ENCODE results near the gene CRELD1.

CRELD1 gene

DNA sequence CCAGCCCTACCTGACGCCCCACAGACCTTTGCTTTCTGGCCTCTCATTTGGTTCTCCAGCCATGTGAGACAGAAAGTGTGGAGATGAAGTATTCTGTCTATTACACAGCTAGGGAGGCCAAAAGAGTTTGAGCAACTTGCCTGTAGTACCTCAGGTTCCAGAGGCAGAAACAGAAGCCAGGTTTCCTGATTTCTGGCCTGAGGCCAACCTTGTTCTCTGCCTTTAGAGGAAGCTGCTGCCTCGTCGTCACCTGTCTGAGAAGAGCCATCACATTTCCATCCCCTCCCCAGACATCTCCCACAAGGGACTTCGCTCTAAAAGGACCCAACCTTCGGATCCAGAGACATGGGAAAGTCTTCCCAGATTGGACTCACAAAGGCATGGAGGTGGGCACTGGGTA is 27.2 kb upstream of the CRELD1 start:
- DNase-seq, result no peak

GRCh38 chr3:9908286-9908685 is 25.3 kb upstream of the CRELD1 start:
- DNase-seq, result no peak

GRCh38 chr3:9909221-9910013 is 24.2 kb upstream of the CRELD1 start:
- no peak for DNase-seq

- no peak for DNase-seq
These were observed 21.8 kb upstream of the CRELD1 start for GRCh38 chr3:9911863-9912262.

DNA sequence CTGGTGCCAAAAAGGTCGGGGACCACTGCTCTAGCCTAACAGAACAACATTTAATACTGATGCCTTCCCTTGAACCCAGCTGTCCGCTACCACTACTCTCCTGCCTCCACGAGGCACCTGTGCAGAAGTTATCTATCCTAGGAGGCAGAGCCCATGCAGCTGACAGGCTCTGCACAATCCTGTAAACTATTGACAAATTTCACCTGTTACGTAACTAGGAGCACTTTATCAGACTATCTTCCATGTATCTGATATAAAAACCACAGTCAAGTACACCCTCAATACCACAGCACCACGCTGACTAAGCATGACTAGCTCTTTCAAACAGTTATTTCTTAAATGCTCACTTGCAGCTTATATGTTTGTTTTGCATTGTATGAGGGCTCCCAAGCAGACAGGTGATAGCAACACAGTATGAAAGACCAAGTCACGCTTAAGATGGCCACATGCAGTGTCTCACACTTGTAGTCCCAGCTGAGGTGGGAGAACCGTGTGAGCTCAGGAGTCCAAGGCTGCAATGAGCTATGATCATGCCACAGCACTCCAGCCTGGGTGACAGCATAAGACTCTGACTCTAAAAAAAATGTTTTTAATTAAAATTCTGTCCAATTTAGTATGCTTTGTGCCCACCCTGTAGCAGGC is 21.2 kb upstream of the CRELD1 start:
- DNase-seq, result no peak

GRCh38 chr3:9913601-9914000 is 20.0 kb upstream of the CRELD1 start:
- no peak for DNase-seq

DNA sequence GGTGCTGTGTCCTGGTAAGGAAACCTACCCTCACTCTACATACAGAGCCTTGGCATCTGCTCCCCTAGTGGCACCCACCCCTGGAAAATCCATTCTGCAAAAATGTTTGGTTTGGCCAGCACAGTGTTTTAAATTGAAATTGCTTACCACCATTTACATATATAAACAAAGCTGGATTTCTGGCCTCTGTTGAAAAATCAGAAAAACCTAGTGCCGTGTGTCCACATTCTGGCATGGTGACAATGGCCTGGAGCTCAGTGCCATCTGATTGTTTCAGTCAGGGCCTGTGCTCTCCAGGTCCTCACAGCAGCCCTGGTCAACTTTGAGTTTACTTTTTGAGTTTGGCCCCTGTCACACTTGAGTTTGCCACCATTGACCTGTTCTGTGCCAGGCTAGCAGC is 19.6 kb upstream of the CRELD1 start:
- no peak for DNase-seq

- DNase-seq, result no peak
These were observed 18.9 kb upstream of the CRELD1 start for GRCh38 chr3:9914559-9915253.

DNA sequence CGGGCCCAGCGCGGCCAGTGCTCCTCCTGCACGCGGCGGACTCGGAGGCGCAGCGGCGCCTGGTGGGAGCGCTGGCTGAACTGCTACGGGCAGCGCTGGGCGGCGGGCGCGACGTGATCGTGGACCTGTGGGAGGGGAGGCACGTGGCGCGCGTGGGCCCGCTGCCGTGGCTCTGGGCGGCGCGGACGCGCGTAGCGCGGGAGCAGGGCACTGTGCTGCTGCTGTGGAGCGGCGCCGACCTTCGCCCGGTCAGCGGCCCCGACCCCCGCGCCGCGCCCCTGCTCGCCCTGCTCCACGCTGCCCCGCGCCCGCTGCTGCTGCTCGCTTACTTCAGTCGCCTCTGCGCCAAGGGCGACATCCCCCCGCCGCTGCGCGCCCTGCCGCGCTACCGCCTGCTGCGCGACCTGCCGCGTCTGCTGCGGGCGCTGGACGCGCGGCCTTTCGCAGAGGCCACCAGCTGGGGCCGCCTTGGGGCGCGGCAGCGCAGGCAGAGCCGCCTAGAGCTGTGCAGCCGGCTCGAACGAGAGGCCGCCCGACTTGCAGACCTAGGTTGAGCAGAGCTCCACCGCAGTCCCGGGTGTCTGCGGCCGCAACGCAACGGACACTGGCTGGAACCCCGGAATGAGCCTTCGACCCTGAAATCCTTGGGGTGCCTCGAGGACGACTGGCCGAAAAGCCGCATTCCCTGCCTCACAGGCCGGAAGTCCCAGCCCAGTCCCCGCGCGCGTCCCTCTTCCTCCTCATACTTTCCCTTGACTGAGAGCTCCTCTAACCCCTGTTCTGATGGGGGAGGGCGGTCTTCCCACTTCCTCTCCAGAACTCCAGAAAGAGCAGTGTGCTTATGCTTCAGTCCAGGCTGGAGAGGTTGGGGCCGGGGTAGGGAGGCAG is 18.1 kb upstream of the CRELD1 start:
- peak; percentile 1 for DNase-seq

GRCh38 chr3:9916346-9916733 is 17.3 kb upstream of the CRELD1 start:
- no peak for DNase-seq

DNA sequence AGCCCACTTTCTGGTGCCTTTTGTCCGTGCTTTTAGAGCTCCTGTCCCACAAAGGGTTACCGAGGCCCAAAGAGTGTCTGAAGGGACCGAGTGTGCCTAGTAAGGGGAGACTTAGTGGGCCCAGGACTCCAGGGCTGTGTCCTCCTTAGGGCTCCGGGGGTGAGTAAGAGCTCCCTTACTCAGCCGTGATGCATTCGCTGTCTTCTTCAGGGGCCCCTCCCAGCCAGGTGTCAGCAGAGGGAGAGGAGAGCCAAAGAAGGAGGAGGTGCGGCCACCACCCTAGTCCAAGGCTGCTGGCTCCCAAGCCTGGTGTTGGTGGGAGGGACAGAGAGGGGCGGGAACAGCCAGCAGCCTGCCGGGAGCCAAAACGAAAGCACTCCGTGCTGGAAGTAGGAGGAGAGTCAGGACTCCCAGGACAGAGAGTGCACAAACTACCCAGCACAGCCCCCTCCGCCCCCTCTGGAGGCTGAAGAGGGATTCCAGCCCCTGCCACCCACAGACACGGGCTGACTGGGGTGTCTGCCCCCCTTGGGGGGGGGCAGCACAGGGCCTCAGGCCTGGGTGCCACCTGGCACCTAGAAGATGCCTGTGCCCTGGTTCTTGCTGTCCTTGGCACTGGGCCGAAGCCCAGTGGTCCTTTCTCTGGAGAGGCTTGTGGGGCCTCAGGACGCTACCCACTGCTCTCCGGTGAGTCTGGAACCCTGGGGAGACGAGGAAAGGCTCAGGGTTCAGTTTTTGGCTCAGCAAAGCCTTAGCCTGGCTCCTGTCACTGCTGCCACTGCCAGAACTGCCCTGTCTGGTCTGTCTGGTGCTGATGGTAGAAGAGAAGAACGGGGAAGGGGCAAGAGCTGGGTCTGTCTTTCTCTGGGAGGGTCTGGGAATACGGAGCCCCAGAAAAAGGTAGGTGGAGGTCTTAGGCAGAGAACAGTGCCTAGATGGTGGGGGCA is 16.6 kb upstream of the CRELD1 start, which contains the start of gene IL17RC:
Gene IL17RC (plus strand): TSS at position 365 of the 947 bp plus-strand sequence. CDS start 218 bp downstream, at position 583.
- peak; percentile 30 for DNase-seq

DNA sequence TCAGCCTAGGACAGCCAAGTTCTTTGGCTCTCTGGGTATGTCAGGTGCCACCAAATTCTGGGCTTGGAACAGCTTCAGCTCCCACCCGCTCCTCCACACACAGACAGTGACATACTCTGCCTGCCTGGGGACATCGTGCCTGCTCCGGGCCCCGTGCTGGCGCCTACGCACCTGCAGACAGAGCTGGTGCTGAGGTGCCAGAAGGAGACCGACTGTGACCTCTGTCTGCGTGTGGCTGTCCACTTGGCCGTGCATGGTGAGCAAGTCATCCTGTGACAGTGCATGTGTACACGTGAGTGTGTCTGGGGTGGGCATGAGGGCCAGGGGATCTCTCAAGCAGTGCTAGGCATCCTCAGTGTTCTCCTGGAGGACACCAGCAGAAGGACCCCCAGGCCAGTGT is 15.8 kb upstream of the CRELD1 start:
- DNase-seq, result no peak

DNA sequence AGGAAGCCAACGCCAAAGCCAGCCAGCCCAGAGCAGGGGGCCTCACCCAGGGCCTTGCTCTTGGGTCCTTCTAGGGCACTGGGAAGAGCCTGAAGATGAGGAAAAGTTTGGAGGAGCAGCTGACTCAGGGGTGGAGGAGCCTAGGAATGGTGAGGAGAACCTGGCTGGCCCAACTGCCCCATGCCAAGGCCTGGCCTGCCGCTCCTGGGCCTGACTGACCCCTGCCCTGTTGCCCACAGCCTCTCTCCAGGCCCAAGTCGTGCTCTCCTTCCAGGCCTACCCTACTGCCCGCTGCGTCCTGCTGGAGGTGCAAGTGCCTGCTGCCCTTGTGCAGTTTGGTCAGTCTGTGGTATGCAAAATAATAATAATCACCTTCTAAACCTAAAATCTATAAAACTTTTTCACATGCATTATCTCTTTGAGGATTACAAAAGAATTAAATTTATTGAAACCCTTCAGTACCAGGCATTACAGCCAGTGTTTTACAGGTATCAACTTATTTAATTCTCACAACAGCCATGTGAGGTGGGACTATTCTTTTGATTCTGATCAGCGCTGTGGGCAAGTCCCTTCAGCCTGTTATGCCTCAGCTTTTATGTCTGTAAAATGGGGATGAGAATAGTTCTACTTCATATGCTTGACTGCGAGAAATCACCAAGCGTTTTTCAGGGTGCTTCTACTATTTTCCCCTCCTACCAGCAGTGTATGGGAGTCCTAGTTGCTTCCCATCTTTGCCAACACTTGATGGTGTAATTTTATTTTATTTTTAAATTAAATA is 15.2 kb upstream of the CRELD1 start:
- DNase-seq, result no peak

GRCh38 chr3:9928158-9928557 is 5.5 kb upstream of the CRELD1 start:
- no peak for DNase-seq

DNA sequence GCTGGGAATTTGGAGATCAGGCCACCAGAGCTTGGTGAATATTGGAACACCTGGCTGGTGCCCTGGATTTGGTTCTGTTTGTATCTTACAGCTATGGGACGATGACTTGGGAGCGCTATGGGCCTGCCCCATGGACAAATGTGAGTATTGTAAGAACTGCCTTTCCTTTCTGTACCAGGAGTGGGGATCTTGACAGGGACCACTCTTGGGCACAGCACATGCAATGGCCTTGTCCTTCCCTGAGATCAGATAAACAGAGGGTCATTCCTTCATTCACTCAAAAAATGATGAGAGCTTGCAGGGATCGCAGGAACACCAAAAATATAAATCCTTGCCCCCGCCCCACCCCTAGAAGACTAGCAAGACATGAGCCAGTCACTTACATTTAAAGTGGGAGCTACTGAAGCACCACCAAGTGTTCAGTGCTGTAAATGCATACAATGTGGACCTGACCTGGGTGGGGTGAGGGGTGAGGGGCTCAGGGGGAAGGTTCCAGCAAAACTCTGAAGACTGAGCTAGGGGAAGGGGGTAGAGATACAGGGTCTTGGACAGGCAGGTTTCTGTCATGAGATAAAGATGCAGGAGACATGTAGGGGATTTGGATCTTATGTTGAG is 2.7 kb upstream of the CRELD1 start:
- DNase-seq, result no peak

DNA sequence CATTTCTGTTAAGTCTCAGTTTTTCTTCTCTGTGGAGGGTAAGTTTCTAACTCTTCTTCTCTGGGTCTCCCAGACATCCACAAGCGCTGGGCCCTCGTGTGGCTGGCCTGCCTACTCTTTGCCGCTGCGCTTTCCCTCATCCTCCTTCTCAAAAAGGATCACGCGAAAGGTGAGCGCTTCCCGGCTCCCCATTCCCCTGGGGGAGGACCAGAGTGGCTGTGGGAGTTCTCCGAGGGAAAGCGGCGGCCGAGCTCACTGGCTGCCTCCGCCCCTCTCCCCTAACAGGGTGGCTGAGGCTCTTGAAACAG is 1.1 kb upstream of the CRELD1 start:
- no peak for DNase-seq

DNA sequence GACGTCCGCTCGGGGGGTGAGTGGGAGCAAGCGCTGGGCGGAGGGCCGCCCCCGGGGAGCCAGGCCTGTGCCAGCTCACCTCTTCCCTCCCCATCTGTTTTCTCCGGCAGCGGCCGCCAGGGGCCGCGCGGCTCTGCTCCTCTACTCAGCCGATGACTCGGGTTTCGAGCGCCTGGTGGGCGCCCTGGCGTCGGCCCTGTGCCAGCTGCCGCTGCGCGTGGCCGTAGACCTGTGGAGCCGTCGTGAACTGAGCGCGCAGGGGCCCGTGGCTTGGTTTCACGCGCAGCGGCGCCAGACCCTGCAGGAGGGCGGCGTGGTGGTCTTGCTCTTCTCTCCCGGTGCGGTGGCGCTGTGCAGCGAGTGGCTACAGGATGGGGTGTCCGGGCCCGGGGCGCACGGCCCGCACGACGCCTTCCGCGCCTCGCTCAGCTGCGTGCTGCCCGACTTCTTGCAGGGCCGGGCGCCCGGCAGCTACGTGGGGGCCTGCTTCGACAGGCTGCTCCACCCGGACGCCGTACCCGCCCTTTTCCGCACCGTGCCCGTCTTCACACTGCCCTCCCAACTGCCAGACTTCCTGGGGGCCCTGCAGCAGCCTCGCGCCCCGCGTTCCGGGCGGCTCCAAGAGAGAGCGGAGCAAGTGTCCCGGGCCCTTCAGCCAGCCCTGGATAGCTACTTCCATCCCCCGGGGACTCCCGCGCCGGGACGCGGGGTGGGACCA is 632 bp upstream of the CRELD1 start:
- DNase-seq, result peak; percentile 32

- DNase-seq, result no peak
These were observed 594 bp downstream of the CRELD1 start for GRCh38 chr3:9934235-9934621.

GRCh38 chr3:9934993-9935392 is 1.4 kb downstream of the CRELD1 start:
- DNase-seq, result no peak

GRCh38 chr3:9935966-9936510 is 2.4 kb downstream of the CRELD1 start:
- DNase-seq, result no peak
